ENCODE measurements around the gene CACNA2D3. TPM values are rescaled to one million over a fixed set of nuclear protein-coding genes. Genes with fewer than 3 reads are reported as not detected.

Gene CACNA2D3
- total RNA-seq, 1 experiment from 2014 or later, result 0.59 TPM

DNA sequence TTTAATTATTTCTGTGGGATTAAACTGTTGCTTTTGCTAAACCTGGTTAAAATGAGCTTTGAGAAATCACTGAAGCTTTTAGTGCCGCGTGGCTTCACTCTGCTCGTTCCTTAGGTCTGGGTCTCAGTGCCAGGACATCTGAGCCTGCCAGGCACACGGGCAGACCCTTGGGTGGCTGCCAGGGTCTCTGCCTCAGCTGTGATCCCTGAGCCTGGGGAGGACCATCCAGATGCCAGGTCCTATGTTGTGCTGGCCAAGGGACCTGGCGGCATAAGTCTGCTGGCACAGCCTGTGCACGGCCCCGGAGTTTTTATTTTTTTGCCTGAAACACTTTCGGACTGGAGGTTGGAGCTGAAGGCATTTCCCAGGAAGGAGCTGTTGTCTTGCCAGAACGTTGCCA is 477.4 kb downstream of the CACNA2D3 start:
- Histone ChIP-seq H3K4me2 (no peak overlapping the region), H3K36me3 (ENCODE audit: low read depth) (no peaks in the 10 kb centered on the region), H4K20me1 (ENCODE audit: insufficient read depth) (no peaks in the 10 kb centered on the region), H3F3A (ENCODE audit: insufficient read depth, low read depth) (no peaks in the 10 kb centered on the region), H3K79me2 (ENCODE audit: low read depth) (no peaks in the 10 kb centered on the region), H3K9me3 (ENCODE audit: insufficient read depth, low read depth) (no peaks in the 10 kb centered on the region), H2AFZ (no peak overlapping the region), H3K27me3 (ENCODE audit: insufficient read depth, low read depth) (peaks cover 73% of the 10 kb centered on the region), H3K27ac (no peak overlapping the region), H3K4me1 (replicated peaks; ENCODE audit: insufficient read depth) (no peaks in the 10 kb centered on the region), H3K9me2 (ENCODE audit: insufficient read depth) (no peaks in the 10 kb centered on the region), H3K4me3 (no peak overlapping the region)
- no peak for DNase-seq
- TF ChIP-seq EZH2 (IDR thresholded peaks at IDR 0.05; ENCODE audit: low read depth) (no peak), CTCF (conservative IDR thresholded peaks at IDR 0.05) (no peak)
- BruUV-seq (replicated peaks), result no TSS peak
- intact Hi-C loops (cut with micrococcal nuclease; ENCODE audit: unreplicated experiment), result no loop called here
- CTCF ChIA-PET, result no interaction called here
- POLR2A ChIA-PET (ENCODE audit: unreplicated experiment), result no interaction called here

DNA sequence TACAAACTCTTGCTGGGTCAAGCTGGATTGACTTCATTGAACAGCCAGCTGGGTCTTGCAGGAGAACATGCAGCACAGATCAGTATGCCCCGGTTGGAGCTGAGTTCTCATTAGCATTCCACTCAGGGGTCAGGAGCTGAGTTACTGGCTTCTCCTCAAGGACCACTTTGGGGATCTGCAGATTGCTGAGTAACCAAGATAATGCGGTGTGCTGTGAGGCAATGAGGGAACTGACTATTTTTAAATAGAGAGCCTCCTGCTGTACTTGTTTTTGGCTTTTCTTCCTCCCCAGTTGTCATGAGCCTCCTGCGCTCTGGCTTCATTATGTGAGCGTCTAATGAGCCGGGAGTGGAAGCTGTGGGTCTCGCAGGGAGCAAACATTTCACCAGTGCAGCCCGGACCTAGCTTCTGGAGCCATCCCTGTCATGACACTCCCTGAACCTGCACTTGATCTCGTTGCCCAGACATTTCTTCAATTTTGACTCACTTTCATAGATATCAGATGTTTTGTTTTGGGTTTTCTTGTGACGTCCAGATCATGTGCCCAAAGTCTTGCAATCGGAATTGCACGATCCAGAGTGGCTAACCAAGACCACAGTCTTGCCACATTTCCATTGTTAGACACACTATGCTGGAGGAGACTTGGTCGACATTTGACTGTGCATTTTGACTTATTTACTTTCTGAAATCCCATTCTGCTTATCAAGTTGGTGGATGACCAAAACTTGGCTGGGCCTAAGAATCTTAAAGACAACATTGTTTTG is 478.3 kb downstream of the CACNA2D3 start:
- H2AFZ ChIP-seq, result no peak overlapping the region
- no TSS peak for BruUV-seq (replicated peaks)
- H3K9me3 ChIP-seq (ENCODE audit: insufficient read depth, low read depth), result no peaks in the 10 kb centered on the region
- no peaks in the 10 kb centered on the region for H3K4me1 ChIP-seq (replicated peaks; ENCODE audit: insufficient read depth)
- no peaks in the 10 kb centered on the region for H3F3A ChIP-seq (ENCODE audit: insufficient read depth, low read depth)
- TF ChIP-seq EZH2 (IDR thresholded peaks at IDR 0.05; ENCODE audit: low read depth), result no peak
- TF ChIP-seq CTCF (conservative IDR thresholded peaks at IDR 0.05), result no peak
- intact Hi-C loops (cut with micrococcal nuclease; ENCODE audit: unreplicated experiment), result no loop called here
- H3K9me2 ChIP-seq (ENCODE audit: insufficient read depth), result no peaks in the 10 kb centered on the region
- ChIA-PET POLR2A (ENCODE audit: unreplicated experiment) (no interaction called here), CTCF (no interaction called here)
- H3K36me3 ChIP-seq (ENCODE audit: low read depth), result no peaks in the 10 kb centered on the region
- H3K27me3 ChIP-seq (ENCODE audit: insufficient read depth, low read depth), result peaks cover 74% of the 10 kb centered on the region
- no peaks in the 10 kb centered on the region for H4K20me1 ChIP-seq (ENCODE audit: insufficient read depth)
- H3K4me2 ChIP-seq, result no peak overlapping the region
- no peak overlapping the region for H3K4me3 ChIP-seq
- no peak for DNase-seq
- no peaks in the 10 kb centered on the region for H3K79me2 ChIP-seq (ENCODE audit: low read depth)
- H3K27ac ChIP-seq, result no peak overlapping the region

- H3K79me2 ChIP-seq (ENCODE audit: low read depth), result no peaks in the 10 kb centered on the region
- H2AFZ ChIP-seq, result no peak overlapping the region
- no peak for DNase-seq
- H4K20me1 ChIP-seq (ENCODE audit: insufficient read depth), result no peaks in the 10 kb centered on the region
- intact Hi-C loops (cut with micrococcal nuclease; ENCODE audit: unreplicated experiment), result no loop called here
- H3K27ac ChIP-seq, result no peak overlapping the region
- TF ChIP-seq EZH2 (IDR thresholded peaks at IDR 0.05; ENCODE audit: low read depth), result no peak
- no peak for TF ChIP-seq CTCF (conservative IDR thresholded peaks at IDR 0.05)
- no peaks in the 10 kb centered on the region for H3K36me3 ChIP-seq (ENCODE audit: low read depth)
- H3K9me3 ChIP-seq (ENCODE audit: insufficient read depth, low read depth), result no peaks in the 10 kb centered on the region
- H3F3A ChIP-seq (ENCODE audit: insufficient read depth, low read depth), result no peaks in the 10 kb centered on the region
- H3K4me1 ChIP-seq (replicated peaks; ENCODE audit: insufficient read depth), result no peaks in the 10 kb centered on the region
- H3K4me2 ChIP-seq, result no peak overlapping the region
- no TSS peak for BruUV-seq (replicated peaks)
- ChIA-PET POLR2A (ENCODE audit: unreplicated experiment) (no interaction called here), CTCF (no interaction called here)
- no peaks in the 10 kb centered on the region for H3K9me2 ChIP-seq (ENCODE audit: insufficient read depth)
- no peak overlapping the region for H3K4me3 ChIP-seq
- peaks cover 56% of the 10 kb centered on the region for H3K27me3 ChIP-seq (ENCODE audit: insufficient read depth, low read depth)
Measured at GRCh38 chr3:54604495-54604894, 482.1 kb downstream of the CACNA2D3 start.

Measured in PC-9 (cell line).